GM21423 (cell line): Measurements from ENCODE around the gene MYADM.

ENCODE experiments used
- ATAC-seq: cut with Tn5 transposase; IDR thresholded peaks from one replicate; pipeline ENCODE4 v1.9.1; 2021; ENCODE audit warnings: mild to moderate bottlenecking, moderate library complexity; ENCODE audit not compliant: unreplicated experiment

The MYADM gene

GRCh38 chr19:53883231-53883661, 15.6 kb downstream of the MYADM start:
- ATAC-seq: no peak

- ATAC-seq: no peak
Observed at GRCh38 chr19:53883741-53884140, 16.1 kb downstream of the MYADM start.

DNA sequence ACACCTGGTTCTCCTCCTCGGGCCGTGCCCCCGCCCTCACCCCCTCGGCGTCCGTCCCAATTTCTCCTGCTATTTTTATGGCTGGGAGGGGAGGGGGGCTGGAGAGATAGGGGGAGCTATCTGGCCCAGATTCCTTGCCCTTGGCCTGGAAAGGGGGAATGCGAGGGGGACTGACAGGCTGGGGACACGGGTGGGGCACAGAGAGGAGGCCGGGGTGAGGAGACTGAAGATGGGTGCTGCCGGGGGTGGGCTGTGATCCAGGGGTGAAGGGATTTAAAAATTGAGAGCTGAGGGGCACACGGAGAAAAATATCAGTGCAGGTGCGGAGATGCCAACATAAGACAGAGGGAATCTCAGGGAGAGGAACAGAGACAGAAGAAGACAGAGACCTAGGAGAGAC, 16.6 kb downstream of the MYADM start:
- no peak for ATAC-seq

- no peak for ATAC-seq
Observed at GRCh38 chr19:53885036-53885435, 17.4 kb downstream of the MYADM start.

DNA sequence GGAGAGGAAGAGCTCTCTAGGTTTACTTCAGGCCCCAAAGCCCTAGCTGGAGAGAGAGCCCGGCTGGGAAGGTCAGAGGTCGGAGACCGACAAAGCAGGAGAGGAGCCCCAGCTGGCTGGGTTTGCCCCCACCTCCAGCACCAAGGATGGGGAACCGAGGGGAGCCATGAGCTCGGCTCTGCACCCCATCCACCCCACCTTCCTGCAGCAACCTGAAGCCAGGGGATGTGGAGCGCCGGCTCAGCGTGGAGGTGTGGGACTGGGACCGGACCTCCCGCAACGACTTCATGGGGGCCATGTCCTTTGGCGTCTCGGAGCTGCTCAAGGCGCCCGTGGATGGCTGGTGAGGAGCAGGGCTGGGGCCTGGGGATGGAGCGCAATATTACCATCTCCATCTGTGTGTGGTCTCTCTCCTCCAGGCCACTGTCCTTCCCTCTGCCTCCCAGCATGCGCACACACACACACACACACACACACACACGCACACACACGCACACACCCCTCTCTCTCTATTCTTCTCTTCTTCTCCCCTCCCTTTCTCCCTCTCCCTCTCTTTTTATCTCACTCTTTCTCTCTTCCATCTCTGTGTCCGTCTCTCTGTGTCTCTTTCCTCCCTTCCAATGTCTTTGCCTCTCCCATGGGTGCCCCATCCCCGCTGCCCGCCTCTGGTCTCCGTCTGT, 24.8 kb downstream of the MYADM start:
- ATAC-seq: no peak

DNA sequence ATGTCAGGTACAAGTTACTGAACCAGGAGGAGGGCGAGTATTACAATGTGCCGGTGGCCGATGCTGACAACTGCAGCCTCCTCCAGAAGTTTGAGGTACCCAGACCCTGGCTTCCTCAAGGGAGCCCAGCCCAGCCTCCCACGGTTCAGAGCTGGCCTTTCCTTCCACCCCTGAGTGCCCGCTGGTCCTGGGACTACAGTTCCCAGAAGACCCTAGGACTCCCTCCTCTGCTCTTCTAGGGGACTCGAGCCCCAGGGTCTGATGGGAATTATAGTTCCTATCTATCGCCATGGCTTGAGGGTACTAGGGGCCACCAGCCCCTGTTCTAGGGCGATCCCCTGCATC, 25.3 kb downstream of the MYADM start:
- no peak for ATAC-seq

GRCh38 chr19:53894707-53895106, 27.0 kb downstream of the MYADM start:
- no peak for ATAC-seq

GRCh38 chr19:53896682-53897081, 29.0 kb downstream of the MYADM start:
- no peak for ATAC-seq

- ATAC-seq: no peak
Observed at GRCh38 chr19:53897459-53897858, 29.8 kb downstream of the MYADM start.

- ATAC-seq: no peak
Observed at GRCh38 chr19:53898166-53898565, 30.5 kb downstream of the MYADM start.

- no peak for ATAC-seq
Observed at GRCh38 chr19:53898636-53899341, 31.1 kb downstream of the MYADM start.

DNA sequence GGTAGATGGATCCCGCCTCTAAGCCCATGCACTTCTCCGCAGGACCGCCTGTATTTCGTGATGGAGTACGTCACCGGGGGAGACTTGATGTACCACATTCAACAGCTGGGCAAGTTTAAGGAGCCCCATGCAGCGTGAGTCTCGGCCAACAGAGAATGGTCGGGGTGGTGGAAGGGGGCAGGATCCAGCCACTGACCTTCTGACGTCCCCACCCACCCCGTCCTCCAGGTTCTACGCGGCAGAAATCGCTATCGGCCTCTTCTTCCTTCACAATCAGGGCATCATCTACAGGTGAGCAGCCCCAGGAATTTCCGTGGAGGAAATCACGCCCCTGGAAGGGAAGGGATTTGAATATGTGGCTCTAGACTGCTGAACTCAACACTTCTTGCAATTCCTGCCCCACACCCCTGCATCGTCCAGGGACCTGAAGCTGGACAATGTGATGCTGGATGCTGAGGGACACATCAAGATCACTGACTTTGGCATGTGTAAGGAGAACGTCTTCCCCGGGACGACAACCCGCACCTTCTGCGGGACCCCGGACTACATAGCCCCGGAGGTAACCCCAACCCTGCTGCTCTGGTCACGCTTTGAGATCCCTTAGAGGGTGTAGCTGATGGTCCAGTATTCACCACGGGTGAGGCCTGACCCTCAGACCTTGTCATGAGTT, 32.6 kb downstream of the MYADM start:
- no peak for ATAC-seq

GRCh38 chr19:53903055-53903680, 35.5 kb downstream of the MYADM start:
- ATAC-seq: no peak

DNA sequence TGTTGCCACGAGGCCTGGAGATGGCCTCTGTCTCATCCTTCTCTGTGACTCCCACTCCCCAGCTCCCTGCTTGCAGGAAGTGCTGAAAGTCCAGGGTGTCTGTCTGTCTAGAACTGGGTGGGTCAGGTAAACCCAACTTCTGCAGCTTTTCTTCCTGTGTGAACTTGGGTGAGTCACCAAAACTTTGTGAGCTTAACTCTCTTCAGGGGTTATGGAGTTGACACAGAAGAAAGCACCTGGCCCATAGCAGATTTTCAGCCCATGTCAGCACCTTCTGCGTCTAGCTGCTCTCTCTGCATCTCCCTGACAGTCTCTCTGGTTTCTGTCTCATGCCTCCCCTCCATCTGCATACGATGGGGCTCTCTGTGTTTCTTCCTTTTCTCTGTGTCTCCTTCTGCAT, 37.2 kb downstream of the MYADM start:
- ATAC-seq: no peak

DNA sequence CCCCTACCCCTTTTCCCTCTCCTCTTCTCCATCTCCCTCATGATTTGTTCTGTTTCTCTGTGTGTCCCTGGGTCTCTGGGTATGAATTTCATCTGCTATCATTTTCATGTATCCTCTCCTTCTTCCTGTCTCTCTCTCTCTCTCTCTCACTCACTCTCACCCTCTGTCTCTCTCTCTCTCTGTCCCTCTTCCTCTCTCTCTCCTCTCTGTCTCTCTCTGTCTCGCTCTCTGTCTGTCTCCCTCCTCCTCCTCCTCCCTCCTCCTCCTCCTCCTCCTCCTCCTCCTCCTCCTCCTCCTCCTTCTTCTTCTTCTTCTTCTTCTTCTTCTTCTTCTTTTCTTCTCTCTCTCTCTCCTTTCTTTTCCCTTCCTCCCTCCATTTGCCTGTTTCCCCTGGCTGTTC, 38.1 kb downstream of the MYADM start:
- no peak for ATAC-seq

GRCh38 chr19:53906211-53907192, 38.8 kb downstream of the MYADM start:
- ATAC-seq: no peak

DNA sequence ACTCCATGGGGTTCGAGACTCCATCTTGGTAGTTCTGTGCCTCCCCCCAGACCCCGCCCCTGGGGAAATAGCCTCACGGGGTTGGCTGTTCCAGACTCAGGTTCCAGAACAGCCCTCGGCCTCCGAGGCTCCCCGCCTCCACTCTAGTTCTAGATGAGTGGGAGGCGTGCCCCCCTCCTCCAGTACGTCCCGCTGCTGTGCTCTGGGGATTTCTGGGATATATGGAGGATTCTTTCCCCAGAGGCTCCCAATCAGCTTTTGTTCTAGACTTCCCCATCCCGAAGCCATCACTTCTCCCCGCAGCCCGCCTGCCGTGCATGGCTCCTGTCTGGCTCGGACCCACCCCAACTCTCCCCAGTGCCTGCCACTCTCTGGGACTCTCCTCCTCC, 39.5 kb downstream of the MYADM start:
- no peak for ATAC-seq

GRCh38 chr19:53907690-53908089, 40.0 kb downstream of the MYADM start:
- ATAC-seq: no peak

- ATAC-seq: no peak
Observed at GRCh38 chr19:53908106-53908934, 40.6 kb downstream of the MYADM start.

DNA sequence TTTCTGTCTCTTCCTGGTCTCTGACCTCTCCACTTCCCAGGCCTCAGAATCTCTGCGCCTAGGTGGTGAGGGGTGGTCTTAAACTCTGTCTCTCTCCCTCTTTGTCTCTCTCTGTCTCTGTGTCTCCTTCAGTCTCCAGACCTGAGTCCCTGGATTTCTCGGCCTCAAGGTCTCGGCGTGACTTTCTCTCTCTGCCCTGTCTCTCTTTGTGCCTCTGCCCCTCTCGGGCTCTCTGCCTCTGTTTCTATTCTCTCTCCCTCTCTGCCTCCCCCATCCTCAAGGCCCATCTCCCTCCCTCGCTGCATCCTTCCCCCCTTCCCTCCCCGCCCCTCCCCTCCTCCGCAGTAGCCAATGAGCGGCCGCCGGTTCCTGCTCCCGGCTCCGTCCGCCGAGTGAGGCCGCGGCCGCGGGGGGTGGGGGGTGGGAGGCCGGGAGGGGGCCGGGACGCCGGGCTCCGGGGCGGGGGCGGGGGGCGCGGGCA, 41.3 kb downstream of the MYADM start, which contains the start of gene CACNG7:
CACNG7 (plus strand) TSS at position 344 of the 481 bp plus-strand sequence. CDS start 3,554 bp downstream, outside the sequence.
- ATAC-seq: no peak
